Measurements from ENCODE around the gene ARHGAP6. TPM values are rescaled to one million over a fixed set of nuclear protein-coding genes. Genes with fewer than 3 reads are reported as not detected.

ARHGAP6 gene
- polyA plus RNA-seq, 2 of the 4 experiments (the other 2 are of a cell fraction): 0.04 TPM; not detected in 1

DNA sequence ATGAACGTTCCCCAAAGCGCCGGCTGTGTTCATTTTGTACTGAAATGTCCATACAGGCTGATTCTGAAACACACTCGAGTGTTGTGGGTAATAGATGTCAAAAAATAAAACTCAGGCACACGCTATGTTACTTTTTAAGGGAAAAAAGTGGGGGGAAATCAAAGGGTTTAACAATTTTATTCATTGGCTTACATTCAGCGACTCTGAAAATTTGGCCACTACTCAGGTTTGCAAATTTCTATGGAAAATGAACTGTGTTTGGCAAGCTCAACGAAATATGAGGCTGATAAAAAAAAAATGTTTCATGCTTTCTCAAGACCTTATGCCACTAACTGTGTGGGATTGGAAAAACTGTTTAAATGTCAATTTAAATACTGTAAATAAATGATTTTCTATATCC is 354.0 kb downstream of the ARHGAP6 start:
- no peak overlapping the region for H3K27ac ChIP-seq
- WGBS (ENCODE audit: missing lambda C conversion rate): 28% methylated on average over 7 of the region's 7 CpGs
- ATAC-seq (no peak), FAIRE-seq (peak; percentile 77), DNase-seq (ENCODE audit: low read depth in 1 of 2, low spot score in 1 of 2) (no peak)
- no peaks in the 10 kb centered on the region for H3K9me3 ChIP-seq
- ChIA-PET POLR2A (no interaction called here), CTCF (no interaction called here)
- TF ChIP-seq MAZ (IDR thresholded peaks at IDR 0.05; ENCODE audit: borderline replicate concordance, low read depth, low read length): no peak
- no peak overlapping the region for H3K4me2 ChIP-seq
- no peaks in the 10 kb centered on the region for H3K4me1 ChIP-seq
- no peak overlapping the region for H3K4me3 ChIP-seq

- WGBS (ENCODE audit: missing lambda C conversion rate): 100% methylated on average over 1 of the region's 5 CpGs
- Histone ChIP-seq H3K27ac (no peak overlapping the region), H3K4me2 (no peak overlapping the region), H3K4me3 (no peak overlapping the region), H3K9me3 (no peaks in the 10 kb centered on the region), H3K4me1 (no peaks in the 10 kb centered on the region)
- ChIA-PET CTCF (no interaction called here), POLR2A (no interaction called here)
- no peak for ATAC-seq
- DNase-seq (ENCODE audit: low read depth in 1 of 2, low spot score in 1 of 2): no peak
- no peak for TF ChIP-seq SREBF2 (IDR thresholded peaks at IDR 0.05)
- no peak for TF ChIP-seq BCL3 (IDR thresholded peaks at IDR 0.05)
- TF ChIP-seq EP300 (IDR thresholded peaks at IDR 0.05): no peak
- TF ChIP-seq HEYL (CRISPR knock-in tag; IDR thresholded peaks at IDR 0.05): no peak
- TF ChIP-seq MAFK (IDR thresholded peaks at IDR 0.05; ENCODE audit: partially characterized antibody): no peak
- TF ChIP-seq CBX8 (IDR thresholded peaks at IDR 0.05): no peak
- no peak for TF ChIP-seq TP53 (CRISPR knock-in tag; IDR thresholded peaks at IDR 0.05)
- TF ChIP-seq TFCP2L1 (CRISPR knock-in tag; IDR thresholded peaks at IDR 0.05): no peak
- no peak for TF ChIP-seq ZNF302 (CRISPR knock-in tag; IDR thresholded peaks at IDR 0.05)
- TF ChIP-seq FOXS1 (CRISPR knock-in tag; IDR thresholded peaks at IDR 0.05): no peak
- no peak for TF ChIP-seq JUNB (IDR thresholded peaks at IDR 0.05)
- TF ChIP-seq KDM1A (IDR thresholded peaks at IDR 0.05; ENCODE audit: low read depth): no peak
- no peak for TF ChIP-seq BHLHE40 (IDR thresholded peaks at IDR 0.05; ENCODE audit: low read depth, low read length)
- TF ChIP-seq ZC3H11A (IDR thresholded peaks at IDR 0.05): no peak
- no peak for TF ChIP-seq HOXB13 (CRISPR knock-in tag; IDR thresholded peaks at IDR 0.05; ENCODE audit: low read depth)
- TF ChIP-seq E2F6 (IDR thresholded peaks at IDR 0.05; ENCODE audit: borderline replicate concordance, low read depth): no peak
- TF ChIP-seq POLR2AphosphoS2 (conservative IDR thresholded peaks at IDR 0.05; ENCODE audit: low read length): no peak
- no peak for FAIRE-seq
Measured at GRCh38 chrX:11309220-11309619, 356.5 kb downstream of the ARHGAP6 start.

DNA sequence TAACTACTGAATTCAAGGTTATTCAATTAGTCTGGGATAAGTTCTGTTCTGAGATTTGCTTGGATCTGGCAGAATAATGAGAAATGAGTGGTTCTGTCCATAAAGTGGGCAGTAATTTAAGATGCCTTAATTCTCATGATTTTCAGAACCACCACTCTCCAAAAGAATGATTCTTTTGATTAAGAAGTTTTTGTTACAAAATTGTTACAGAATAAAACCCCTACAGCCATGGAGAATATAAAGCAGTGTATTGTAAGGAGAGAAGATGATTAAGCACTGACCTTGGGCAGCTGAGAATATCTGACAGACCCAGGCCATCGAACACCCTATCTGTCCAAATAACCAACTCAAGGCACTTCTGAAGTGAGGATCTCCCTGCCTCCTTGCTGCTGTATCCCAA is 360.1 kb downstream of the ARHGAP6 start:
- Histone ChIP-seq H3K4me1 (no peaks in the 10 kb centered on the region), H3K4me3 (no peak overlapping the region), H3K27ac (no peak overlapping the region), H3K4me2 (no peak overlapping the region), H3K9me3 (no peaks in the 10 kb centered on the region)
- TF ChIP-seq POLR2A (IDR thresholded peaks at IDR 0.05; ENCODE audit: low read length): no peak
- TF ChIP-seq, protein P1, sequence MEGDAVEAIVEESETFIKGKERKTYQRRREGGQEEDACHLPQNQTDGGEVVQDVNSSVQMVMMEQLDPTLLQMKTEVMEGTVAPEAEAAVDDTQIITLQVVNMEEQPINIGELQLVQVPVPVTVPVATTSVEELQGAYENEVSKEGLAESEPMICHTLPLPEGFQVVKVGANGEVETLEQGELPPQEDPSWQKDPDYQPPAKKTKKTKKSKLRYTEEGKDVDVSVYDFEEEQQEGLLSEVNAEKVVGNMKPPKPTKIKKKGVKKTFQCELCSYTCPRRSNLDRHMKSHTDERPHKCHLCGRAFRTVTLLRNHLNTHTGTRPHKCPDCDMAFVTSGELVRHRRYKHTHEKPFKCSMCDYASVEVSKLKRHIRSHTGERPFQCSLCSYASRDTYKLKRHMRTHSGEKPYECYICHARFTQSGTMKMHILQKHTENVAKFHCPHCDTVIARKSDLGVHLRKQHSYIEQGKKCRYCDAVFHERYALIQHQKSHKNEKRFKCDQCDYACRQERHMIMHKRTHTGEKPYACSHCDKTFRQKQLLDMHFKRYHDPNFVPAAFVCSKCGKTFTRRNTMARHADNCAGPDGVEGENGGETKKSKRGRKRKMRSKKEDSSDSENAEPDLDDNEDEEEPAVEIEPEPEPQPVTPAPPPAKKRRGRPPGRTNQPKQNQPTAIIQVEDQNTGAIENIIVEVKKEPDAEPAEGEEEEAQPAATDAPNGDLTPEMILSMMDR (IDR thresholded peaks at IDR 0.05): no peak
- no peak for TF ChIP-seq KDM1A (IDR thresholded peaks at IDR 0.05; ENCODE audit: low read depth)
- no peak for TF ChIP-seq NPAS2 (CRISPR knock-in tag; IDR thresholded peaks at IDR 0.05; ENCODE audit: borderline replicate concordance)
- TF ChIP-seq TFCP2L1 (CRISPR knock-in tag; IDR thresholded peaks at IDR 0.05): no peak
- POLR2A ChIA-PET: no interaction called here
- ATAC-seq (no peak), FAIRE-seq (no peak), DNase-seq (ENCODE audit: low read depth in 1 of 2, low spot score in 1 of 2) (no peak)
- 0% methylated on average over 1 of the region's 1 CpG for WGBS (ENCODE audit: missing lambda C conversion rate)
- CTCF ChIA-PET: no interaction called here

All from A549 (cell line).